K562 (cell line): ENCODE measurements around the gene CREG2.

Source experiments
- EZH2 ChIP-seq: IDR thresholded peaks from 2 replicates; pipeline ENCODE4 v1.6.1; 2012; ENCODE audit warnings: low read depth, mild to moderate bottlenecking, inconsistent platforms, low read length, borderline replicate concordance
- JUN ChIP-seq, 2 experiments: sonication (generic) in 1 of 2; formaldehyde crosslinking in 1 of 2; IDR thresholded peaks; 2 replicates each; pipeline versions ENCODE4 v1.6.1 to v1.8.0; 2012 to 2022; ENCODE audit warnings: borderline replicate concordance in 2 of 2, mild to moderate bottlenecking in 2 of 2, improper control_type of control experiment in 1 of 2, low read depth in 1 of 2, low read length in 1 of 2, missing genetic modification reagents in 1 of 2
- MEF2D ChIP-seq: conservative IDR thresholded peaks from 2 replicates; pipeline ENCODE4 v1.6.1; 2016; ENCODE audit warnings: low read depth, missing genetic modification characterization, missing compliant biosample characterization
- TF ChIP-seq, protein P1 (sequence below): sonication (generic); formaldehyde crosslinking; IDR thresholded peaks from 2 replicates; pipeline ENCODE4 v1.9.0; 2022; ENCODE audit warnings: mild to moderate bottlenecking, missing genetic modification reagents
- TF ChIP-seq, protein P2 (sequence below), 3 experiments: IDR thresholded peaks in 2 of 3; conservative IDR thresholded peaks in 1 of 3; 2 replicates each; pipeline ENCODE4 v1.5.1; 2011 to 2012; ENCODE audit warnings: low read length in 3 of 3, mild to moderate bottlenecking in 3 of 3, control low read depth in 2 of 3, improper control_type of control experiment in 1 of 3, inconsistent platforms in 1 of 3, low read depth in 1 of 3, mixed read lengths in 1 of 3, moderate library complexity in 1 of 3; ENCODE audit not compliant: insufficient read depth in 2 of 3

DNA sequence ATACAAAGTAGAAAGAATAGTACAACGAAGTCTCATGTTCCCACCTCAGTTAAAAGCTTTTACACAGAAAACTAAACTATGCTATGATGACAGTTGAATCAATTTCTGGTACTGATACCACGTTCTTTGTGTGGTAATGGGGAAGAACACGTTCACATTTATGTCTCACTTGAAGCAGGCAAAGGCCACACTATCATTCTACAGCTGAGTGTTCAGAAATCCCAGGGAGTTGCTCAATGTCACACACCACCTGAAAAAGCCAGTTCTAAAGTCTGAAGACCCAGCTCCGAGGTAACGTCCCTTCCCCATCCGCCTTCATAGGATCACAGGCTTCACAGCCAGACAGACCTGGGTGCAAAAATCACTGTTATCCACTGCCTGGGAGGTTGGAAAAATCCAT lies 87.7 kb downstream of the CREG2 start:
- TF ChIP-seq, protein P1, sequence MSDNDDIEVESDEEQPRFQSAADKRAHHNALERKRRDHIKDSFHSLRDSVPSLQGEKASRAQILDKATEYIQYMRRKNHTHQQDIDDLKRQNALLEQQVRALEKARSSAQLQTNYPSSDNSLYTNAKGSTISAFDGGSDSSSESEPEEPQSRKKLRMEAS (CRISPR knock-in tag), result no peak
- TF ChIP-seq EZH2 (no peak), MEF2D (tag) (no peak), JUN (IDR thresholded peaks at IDR 0.05; ENCODE audit: borderline replicate concordance, low read depth, low read length) (no peak), JUN (CRISPR knock-in tag; IDR thresholded peaks at IDR 0.05; ENCODE audit: borderline replicate concordance) (no peak)
- TF ChIP-seq, protein P2, sequence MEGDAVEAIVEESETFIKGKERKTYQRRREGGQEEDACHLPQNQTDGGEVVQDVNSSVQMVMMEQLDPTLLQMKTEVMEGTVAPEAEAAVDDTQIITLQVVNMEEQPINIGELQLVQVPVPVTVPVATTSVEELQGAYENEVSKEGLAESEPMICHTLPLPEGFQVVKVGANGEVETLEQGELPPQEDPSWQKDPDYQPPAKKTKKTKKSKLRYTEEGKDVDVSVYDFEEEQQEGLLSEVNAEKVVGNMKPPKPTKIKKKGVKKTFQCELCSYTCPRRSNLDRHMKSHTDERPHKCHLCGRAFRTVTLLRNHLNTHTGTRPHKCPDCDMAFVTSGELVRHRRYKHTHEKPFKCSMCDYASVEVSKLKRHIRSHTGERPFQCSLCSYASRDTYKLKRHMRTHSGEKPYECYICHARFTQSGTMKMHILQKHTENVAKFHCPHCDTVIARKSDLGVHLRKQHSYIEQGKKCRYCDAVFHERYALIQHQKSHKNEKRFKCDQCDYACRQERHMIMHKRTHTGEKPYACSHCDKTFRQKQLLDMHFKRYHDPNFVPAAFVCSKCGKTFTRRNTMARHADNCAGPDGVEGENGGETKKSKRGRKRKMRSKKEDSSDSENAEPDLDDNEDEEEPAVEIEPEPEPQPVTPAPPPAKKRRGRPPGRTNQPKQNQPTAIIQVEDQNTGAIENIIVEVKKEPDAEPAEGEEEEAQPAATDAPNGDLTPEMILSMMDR (IDR thresholded peaks at IDR 0.05 in 2 of 3, conservative IDR thresholded peaks at IDR 0.05 in 1 of 3; ENCODE audit: insufficient read depth in 2 of 3, low read depth in 1 of 3, low read length in 3 of 3), result no peak
